AG08395 (cell line): ENCODE measurements around the gene NKAIN2.
"Not testable (repeated sequence)": the region's sequence is repeated elsewhere in the genome, so short reads cannot be mapped to it uniquely, and the experiment has no call there.

Source experiments
- DNase-seq: peaks from one replicate; pipeline ENCODE4 v3.0.0; 2012; ENCODE audit warnings: mixed read lengths, low spot score

NKAIN2 gene

DNA sequence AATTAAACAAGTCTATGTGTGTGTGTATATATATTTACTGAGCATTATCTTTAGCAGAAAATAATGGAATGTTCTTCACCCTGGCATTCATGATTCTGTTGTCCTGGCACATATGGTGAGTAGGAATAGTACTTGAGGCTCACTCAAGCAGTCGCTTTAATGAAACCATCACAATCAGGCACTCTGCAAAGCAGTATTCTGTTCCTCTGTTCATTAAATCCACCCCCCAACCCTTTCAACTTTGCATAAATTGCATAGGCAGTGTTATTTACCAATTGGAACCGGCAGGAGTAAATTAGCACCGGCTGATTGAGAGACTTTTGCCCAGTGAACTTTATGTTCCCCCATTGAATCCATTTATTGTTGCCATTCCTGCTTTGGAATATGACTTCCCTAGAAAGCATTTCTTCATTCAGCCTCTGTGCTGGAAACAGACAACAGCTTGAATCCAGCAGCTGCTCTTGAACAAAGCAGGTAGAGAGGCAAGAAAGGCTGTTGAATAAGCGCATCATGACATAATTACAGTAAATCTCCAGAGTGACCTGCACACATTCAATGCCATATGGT, 890.6 kb downstream of the NKAIN2 start:
- DNase-seq = no peak

DNA sequence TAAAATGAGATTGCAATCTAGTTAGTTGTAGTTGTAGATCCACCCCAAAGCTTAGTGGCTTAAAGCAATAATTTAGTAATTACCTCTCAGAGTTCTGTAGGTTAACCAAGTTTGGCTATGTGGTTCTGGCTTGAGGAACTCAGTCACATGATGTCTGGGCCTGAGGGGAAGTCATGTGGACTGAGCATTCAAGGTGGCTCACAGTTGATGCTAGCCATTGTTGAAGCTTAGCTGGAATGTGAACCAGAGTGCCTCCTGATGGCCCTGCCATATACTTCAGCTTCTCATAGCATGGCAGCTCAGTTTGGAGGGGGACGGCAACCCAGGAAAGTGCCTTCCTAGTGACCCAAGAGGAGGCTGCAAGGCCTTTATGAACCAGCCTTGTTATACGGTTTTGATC, 895.4 kb downstream of the NKAIN2 start:
- no peak for DNase-seq

- no peak for DNase-seq
Measured at GRCh38 chr6:124703541-124703940, 899.9 kb downstream of the NKAIN2 start.

DNA sequence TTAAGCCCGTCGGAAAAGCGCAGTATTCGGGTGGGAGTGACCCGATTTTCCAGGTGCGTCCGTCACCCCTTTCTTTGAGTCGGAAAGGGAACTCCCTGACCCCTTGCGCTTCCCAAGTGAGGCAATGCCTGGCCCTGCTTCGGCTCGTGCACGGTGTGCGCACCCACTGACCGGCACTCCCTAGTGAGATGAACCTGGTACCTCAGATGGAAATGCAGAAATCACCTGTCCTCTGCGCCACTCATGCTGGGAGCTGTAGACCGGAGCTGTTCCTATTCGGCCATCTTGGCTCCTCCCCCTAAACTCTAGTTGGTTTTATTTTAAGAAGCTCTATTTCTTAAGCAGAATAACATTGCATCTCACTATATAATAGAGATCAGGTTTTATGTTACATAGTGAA, 908.9 kb downstream of the NKAIN2 start:
- not testable (repeated sequence) for DNase-seq

DNA sequence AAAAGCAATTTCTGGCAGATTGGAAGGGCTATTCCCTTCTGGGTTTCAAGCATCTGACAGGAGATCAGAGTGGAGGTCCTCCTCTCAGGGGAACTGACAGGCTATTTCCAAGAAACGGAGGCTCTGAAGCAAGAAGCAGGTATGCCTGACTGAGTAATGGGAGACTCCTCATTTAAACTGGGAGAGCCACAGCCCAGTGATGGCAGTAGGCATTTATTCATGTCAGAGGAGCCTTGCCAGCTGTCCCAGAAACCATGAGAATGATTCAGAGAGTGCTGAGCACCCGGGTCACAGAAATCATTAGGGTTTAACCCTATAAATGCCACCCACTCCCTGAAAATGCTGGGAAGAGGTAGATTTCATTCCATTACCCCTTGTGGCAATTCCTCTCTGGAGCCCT, 911.1 kb downstream of the NKAIN2 start:
- no peak for DNase-seq

GRCh38 chr6:124719913-124720312, 916.2 kb downstream of the NKAIN2 start:
- no peak for DNase-seq

DNA sequence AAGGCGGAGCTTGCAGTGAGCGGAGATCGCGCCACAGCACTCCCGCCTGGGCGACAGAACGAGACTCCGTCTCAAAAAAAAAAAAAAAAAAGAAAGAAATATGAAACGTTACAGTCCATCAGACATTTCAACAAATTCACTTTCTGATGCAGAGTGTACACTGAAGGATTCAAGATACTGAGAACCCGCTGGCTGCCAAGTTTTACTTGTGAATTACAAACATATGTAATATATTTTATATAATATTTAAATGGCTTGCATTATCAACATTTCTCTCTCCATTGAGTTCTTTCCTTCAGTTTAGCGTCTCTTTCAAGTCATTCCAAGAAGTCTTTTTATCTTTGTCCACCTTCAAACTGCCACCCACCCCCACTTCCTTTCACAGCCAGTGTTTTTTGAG, 917.7 kb downstream of the NKAIN2 start:
- DNase-seq = no peak

DNA sequence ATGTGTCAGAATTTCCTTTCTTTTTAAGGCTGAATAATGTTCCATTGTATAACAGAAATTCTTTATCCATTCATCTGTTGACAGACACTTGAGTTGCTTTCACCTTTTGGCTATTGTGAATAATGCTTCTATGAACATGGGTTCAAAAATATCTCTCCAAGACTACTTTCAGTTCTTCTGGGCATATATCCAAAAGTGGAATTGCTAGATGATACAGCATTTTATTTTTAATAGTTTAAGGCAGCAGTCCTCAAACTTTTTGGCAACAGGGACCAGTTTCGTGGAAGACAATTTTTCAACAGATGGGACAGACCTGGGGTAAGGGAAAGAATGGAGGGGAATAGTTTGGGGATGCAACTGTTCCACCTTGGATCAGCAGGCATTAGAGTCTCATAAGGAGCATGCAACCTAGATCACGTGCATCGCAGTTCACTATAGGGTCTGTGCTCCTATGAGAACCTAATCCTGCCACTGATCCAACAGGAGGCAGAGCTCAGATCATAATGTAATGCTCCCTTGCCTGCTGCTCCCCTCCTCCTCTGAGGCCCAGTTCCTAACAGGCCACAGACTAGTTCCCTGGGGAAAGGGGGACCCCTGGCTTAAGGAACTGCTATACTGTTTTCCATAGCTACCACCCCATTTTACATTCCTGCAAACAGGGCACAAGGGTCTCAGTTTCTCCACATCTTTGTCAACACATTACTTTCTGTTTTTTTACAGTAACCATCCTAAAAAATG, 918.6 kb downstream of the NKAIN2 start:
- DNase-seq = no peak

- DNase-seq = no peak
Measured at GRCh38 chr6:124723671-124724070, 920.0 kb downstream of the NKAIN2 start.

- not testable (repeated sequence) for DNase-seq
Measured at GRCh38 chr6:124737804-124738203, 934.1 kb downstream of the NKAIN2 start.

DNA sequence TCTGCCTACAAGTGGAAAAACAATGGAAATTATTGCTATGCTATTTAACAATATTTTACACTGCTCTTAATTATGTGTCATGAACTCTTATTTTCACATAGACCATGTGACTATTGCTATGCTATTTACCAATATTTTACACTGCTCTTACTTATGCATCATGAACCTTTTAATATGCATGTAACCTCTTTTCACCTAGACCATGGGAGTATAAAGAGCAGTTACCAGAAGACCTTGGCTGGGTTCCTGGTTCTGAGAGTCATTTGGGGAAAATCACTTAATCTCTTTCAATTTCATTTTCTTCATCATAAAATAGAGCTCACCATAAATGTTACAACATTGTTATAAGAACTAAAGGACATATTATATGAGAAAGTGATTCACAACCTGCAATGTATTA, 934.8 kb downstream of the NKAIN2 start:
- DNase-seq = no peak

GRCh38 chr6:124741341-124741740, 937.7 kb downstream of the NKAIN2 start:
- no peak for DNase-seq

- no peak for DNase-seq
Measured at GRCh38 chr6:124742971-124743370, 939.3 kb downstream of the NKAIN2 start.

DNA sequence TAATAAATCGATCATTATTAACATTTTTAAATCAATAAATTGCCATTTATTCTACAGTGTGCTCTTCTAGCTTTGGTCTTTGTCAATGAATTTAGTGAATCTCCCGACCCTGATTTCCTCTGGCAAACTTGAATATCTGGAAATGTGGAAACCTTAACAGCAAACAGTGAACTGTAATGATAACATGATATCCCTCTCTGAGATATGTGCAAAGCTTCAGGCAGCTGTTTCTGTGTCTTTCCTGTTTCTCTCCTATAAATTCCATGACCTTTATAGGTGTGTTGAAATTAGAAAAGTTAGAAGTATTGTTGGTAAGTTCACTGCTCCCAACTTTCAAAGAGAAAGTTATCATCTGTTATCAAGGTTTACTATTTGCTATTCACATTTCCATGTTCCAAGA, 939.8 kb downstream of the NKAIN2 start:
- DNase-seq = no peak

DNA sequence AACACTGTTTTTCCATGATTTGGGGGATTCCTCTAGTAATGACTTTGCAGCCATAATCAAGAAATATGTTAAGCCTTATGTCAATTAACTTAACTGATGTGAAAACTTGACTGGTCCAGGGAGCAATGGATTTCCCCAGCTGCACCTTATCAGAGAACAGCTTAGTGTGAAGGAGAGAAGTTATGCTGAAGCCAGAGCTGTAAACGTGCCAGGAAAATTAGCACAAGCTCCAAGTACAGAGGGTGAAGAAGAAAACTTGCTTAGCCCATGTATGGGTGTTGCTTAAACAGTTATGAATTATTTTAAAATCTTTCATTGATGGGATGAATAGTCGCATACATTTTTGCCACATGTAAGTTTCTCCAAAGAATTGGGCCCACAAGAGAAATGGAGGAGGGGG, 943.7 kb downstream of the NKAIN2 start:
- DNase-seq = no peak

DNA sequence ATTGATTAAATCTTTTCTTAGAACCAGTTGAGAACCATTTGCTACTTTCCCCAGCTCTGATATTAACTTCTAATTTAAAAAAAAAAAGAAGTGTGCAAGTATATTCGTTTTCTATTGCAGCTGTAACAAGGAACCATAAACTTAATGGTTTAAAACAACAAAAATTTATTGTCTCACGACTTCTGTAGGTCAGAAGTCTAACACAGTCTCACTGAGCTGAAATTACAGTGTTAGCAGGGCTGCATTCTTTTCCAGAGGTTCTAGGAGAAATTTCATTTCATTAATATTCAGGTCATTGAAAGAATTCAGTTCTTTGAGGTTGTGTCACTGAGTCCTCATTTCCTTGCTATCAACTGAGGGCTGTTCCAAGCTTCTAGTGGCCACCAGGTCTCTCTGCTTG, 945.1 kb downstream of the NKAIN2 start:
- no peak for DNase-seq

- DNase-seq = no peak
Measured at GRCh38 chr6:124753001-124753400, 949.3 kb downstream of the NKAIN2 start.

DNA sequence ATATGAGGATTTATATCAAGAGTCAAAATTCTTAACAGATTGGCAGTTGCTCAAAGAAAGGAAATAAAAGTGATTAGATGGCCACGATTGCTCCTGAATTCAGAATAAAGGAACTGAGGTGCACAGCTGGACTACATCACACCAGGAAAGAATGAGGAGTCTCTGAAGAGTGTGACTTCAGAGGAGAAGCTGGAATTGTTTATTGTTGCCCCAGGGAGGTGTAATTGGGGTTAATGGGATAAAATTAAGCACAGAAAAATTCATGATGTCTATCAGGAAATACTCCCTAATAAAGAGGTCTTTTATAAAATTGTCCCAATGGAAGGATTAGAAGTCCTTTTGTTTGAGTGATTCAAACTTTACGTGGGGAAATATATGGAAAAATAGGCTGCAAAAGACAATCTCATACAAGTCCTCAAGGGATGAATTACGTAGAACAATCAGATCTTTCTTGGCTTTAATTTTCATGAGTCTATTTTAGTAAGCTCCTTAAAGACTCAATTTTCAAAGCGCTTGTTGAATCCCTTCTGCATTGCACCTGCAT, 950.0 kb downstream of the NKAIN2 start:
- DNase-seq = no peak

DNA sequence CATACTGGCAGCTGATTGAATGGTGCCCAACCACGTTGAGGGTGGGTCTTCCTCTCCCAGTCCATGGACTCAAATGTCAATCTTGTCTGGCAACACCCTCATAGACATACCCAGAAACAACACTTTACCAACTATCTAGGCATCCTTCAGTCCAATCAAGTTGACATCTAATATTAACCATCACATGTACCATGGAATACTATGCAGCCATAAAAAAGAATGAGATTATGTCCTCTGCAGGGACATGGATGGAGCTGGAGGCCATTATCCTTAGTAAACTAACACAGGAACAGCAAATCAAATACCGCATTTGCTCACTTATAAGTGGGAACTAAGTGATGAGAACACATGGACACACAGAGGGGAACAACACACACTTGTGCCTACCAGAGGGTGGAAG, 951.7 kb downstream of the NKAIN2 start:
- no peak for DNase-seq

- DNase-seq = no peak
Measured at GRCh38 chr6:124757560-124757959, 953.9 kb downstream of the NKAIN2 start.

GRCh38 chr6:124758663-124759062, 955.0 kb downstream of the NKAIN2 start:
- no peak for DNase-seq

DNA sequence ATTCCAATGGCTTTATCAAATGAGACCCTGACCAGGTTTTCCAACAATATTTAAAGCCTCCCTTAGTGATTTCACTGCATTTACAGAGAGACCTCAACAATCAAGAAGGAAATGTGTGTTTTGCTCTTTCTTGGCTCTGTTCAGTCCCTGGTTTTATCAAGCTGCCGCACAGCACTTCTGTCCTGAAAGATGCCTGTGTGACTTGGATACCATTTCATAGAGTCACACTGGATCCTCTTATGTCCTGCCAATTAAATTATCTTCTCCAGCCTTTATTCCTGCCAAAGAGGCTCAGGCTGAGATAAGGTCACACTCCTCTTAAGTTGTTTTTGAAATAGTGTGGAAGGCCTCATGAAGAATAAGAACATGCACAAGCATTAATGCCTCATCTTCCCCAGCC, 961.6 kb downstream of the NKAIN2 start:
- DNase-seq = no peak

DNA sequence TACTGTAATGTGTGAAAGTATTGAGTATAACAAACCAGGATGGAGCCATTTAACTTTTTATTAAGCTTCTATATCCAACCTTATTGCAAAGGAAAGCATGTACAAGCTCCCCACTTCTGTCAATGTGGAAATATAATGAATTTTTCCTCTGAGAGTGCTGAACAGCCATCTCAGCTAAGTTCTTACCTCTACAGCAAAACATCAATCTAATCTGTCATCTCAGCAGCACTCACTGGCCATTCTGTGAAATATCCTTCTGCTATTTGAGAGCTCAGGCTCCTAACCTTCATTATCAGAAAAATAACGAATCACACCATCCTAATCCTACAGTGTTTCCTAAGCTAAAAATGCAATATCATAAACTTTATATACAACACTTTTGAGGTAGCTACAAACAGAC, 964.6 kb downstream of the NKAIN2 start:
- no peak for DNase-seq
